Neural progenitor cell (in vitro differentiated cells): ENCODE measurements around the gene SF3B6.

Experiments
- CTCF ChIP-seq: fragments of 200-600 bp; sonication (generic); IDR thresholded peaks from 2 replicates; pipeline ENCODE4 v1.5.1; 2017; ENCODE audit warnings: antibody characterized with exemption, mild to moderate bottlenecking
- EZH2 ChIP-seq: fragments of 200-600 bp; sonication (generic); IDR thresholded peaks from 2 replicates; pipeline ENCODE4 v1.6.1; 2017; ENCODE audit warnings: antibody characterized with exemption, mild to moderate bottlenecking, moderate library complexity

- TF ChIP-seq CTCF, result no peak
- TF ChIP-seq EZH2, result no peak
Observed at GRCh38 chr2:24111407-24111901, 35.3 kb upstream of the SF3B6 start.
